SK-MEL-5 (cell line): ENCODE measurements around the gene TMTC2. TPM values are rescaled to one million over a fixed set of nuclear protein-coding genes. Genes with fewer than 3 reads are reported as not detected.

ENCODE experiments used
- DNase-seq: peaks from one replicate; pipeline ENCODE4 v3.0.0-alpha.2; 2016; ENCODE audit warnings: low read depth, low spot score
- in situ Hi-C: cut with HindIII; loops from 2 replicates; pipeline ENCODE4 v1.10.0; 2016; ENCODE audit warnings: low sequenced_read_pairs, high pct_unique_total_duplicates, low pct_unique_long_range_greater_than_20kb
- total RNA-seq: library from RNA; depleted of rRNA; stranded (reverse); fragments of >200 nt; shearing (Covaris generic); gene quantifications from 2 replicates; pipeline ENCODE4 v1.2.3, GENCODE V29; 2014

TMTC2 gene
- total RNA-seq, 1 experiment from 2014 or later: 17.8 TPM

DNA sequence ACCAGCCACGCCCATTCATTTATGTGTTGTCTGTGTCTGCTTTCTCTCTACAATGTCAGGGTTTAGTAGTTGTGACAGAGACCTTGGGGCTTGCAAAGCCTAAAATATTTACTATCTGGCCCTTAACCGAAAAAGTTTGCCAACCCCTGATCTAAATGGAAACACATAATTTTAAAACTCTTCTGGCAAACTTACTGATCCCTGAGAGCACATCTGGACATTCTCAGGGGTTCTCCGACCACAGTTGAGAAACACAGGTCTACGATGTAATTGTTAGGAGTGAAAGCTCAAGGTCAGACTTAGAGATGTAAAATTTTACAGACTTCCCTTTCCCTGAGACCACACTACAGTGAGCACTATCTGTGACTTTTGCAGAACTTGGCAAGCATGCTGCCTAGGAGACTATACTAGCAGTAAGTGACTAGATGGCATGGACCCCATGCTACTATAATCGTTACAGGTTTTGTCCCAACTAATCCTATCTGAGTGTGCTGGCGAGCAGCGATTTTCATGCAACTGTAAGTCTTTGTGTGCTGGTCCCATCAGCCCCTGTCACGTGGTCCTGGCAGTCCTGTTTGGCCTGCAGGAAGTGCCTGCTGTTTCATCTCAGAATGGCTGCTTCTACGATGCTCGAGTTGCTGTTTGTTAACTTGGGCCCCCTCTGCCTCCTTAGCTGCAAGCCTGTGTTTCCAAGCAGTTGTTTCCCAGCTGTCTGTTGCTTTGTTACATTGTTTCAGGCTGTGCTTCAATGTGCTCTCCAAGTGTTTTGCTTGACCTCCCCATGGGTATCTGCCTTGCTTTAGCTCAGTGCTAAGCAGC, 21.6 kb downstream of the TMTC2 start:
- in situ Hi-C loops: no loop called here
- DNase-seq: peak; percentile 45

DNA sequence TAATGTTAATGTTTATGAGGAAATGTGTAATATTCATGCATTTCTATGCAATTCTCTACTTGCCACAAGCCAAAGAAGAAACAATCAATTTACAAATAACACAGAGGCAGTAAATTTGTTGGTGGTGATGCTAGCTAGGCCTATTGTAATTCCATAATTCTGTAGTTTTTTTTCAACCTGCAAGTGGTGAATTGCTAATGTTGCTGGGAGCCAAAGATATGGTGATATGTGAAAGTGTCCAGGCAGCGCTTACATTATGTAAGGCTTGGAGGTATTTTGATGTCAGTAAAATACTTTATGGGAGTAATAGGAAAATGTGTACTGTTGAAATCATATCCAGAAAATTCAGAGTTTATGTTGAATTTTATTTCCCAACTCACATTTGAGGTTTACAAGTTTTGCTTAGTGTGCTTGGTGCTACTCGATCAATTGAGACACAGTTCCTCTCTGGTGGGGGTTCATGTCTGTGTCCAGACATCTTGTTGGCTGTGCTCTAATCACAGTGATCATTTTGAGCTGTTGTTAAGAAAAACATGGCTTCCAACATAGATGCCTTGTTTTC, 23.2 kb downstream of the TMTC2 start:
- DNase-seq: no peak
- in situ Hi-C loops: no loop called here

DNA sequence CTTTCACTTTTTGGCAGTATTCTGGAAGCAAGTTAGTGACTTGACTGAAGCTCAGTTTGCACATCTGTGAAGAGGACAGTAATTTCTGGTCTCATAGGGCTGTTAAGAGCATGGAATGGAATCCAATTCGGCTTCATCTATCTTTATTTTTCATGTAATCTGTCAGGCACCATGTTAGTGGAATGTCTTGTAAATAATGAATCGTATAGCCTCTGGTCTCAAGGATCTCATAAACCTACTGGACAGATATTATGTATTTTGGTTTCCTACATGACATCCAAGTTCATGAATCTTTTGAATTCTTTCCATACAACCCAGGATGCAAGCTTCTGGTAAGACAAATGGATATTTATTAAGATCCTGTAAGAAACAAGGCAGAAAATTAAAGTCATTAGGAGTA, 24.0 kb downstream of the TMTC2 start:
- DNase-seq: no peak
- in situ Hi-C loops: no loop called here

DNA sequence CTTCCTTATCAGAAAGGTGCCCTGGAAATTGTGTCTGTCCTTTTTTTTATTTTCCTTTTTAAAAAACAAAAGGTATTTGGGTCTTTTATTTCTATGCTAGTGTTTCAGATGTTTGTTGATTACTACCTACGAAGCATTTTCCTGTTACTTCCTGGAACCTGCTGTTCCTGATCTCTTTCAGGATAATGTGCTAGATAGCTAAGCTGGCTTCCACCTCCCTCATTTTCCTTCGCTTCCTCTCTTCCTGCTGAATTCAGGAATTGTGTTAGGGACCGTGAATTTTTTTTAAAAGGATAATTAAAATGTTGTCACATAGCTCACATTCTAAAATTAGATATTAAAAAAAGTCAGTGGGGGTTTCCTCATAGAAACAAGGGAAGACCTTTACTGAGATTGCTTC, 27.7 kb downstream of the TMTC2 start:
- no peak for DNase-seq
- in situ Hi-C loops: no loop called here

DNA sequence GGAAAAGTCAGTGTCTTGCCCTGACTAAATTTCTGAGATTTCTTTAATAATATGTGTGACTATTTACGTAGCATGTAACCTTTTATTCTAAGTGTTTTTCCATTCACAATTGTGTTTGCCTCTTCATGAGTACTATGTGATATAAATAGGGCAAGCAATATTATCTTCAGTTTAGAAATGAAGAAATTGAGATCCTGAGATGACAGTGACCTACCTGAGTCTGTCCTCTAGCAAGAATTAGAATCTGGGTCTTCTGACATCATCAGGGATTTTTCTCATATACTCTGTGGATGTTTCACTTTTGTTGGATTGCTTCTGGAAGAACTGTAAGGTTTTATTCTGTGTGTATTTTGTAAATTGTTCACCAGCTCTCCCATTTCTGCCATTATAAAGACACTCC, 35.0 kb downstream of the TMTC2 start:
- in situ Hi-C loops: no loop called here

DNA sequence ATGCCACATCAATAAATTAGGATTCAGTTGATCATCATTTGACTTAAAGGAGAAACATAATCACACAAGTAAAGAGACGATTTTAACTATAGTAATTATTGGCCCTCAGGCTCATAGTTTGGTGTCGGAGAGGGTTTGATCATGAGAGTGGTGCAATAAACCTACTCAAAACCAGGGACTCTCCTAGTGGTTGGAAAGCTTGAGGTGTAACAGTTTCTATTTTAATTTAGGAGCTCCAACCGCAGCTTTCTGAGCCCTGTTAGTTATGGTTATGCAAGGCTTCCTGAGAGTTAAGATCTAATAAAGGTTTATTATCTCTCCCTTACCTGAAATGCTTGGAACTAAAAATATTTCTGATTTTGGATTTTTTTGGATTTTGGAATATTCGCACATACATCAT, 36.4 kb downstream of the TMTC2 start:
- in situ Hi-C loops: no loop called here
- DNase-seq: no peak

More for the DNA sequence above, 35.0 kb downstream of the TMTC2 start:
- no peak for DNase-seq

DNA sequence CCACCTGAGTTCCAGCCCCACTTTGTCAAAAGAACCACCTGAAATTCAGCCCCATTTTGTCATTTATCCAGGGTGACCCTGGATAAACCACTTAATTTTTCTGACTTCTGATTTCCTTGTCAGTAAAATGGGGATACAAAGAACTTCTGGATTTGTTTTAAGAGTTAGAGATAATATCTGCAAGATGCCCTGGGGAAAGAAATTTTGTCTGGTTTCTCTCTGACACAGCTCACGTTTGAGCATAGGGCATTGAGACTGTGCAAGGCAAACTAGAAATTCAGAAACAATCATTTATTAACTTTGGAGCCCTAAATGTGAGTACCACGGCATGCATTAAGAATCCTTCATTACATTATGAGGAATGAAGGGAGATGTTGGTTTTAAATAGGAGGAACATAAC, 37.2 kb downstream of the TMTC2 start:
- no peak for DNase-seq
- in situ Hi-C loops: no loop called here

DNA sequence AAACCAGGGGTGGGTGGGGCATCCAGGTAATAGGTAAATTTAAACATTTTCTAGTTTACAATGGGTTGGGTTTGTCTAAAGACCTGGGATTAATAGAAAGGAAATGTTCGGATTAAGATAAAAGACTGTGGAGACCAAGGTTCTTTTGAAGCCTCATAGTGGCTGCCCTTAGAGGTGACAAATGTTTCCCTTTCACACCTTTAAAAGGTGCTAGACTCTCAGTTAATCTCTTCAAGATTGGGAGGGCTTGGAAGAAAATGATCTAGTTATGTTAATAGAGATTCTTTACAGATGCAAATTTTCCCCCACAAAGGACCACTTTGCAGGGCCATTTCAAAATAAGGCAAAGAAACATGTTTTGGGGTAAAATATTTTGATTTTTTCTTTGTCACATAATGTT, 39.0 kb downstream of the TMTC2 start:
- no peak for DNase-seq
- in situ Hi-C loops: no loop called here

DNA sequence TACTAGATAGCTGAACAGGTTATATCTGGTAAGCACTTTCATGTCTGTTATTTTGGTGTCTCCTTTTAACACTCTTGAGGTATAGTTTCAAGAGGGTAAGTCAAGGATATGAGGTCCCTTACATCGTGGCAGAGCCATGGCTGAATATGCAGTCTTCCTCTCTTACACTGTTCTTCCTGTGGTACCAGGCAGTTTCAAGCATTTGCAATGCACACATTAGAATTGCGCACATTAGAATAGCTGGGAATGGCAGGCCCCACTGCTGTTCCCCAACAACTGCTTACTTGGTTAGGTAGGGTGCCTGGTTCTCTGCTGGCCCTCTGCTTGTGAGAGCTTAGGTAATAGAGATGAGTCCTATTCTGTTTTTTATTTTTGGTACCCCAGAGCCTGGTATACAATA, 41.2 kb downstream of the TMTC2 start:
- in situ Hi-C loops: no loop called here
- no peak for DNase-seq

DNA sequence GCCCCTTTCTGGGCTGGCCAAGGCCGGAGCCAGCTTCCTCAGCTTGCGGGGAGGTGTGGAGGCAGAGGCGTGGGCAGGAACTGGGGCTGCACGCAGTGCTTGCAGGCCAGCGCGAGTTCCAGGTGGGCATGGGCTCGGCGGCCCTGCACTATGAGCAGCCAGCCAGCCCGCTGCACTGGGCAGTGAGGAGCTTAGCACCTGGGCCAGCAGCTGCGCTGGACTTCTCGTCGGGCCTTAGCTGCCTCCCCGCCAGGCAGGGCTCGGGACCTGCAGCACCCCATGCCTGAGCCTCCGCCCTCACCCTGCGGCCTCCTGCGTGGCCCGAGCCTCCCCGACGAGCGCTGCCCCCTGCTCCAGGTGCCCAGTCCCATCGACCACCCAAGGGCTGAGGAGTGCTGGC, 42.0 kb downstream of the TMTC2 start:
- in situ Hi-C loops: no loop called here
- no peak for DNase-seq

DNA sequence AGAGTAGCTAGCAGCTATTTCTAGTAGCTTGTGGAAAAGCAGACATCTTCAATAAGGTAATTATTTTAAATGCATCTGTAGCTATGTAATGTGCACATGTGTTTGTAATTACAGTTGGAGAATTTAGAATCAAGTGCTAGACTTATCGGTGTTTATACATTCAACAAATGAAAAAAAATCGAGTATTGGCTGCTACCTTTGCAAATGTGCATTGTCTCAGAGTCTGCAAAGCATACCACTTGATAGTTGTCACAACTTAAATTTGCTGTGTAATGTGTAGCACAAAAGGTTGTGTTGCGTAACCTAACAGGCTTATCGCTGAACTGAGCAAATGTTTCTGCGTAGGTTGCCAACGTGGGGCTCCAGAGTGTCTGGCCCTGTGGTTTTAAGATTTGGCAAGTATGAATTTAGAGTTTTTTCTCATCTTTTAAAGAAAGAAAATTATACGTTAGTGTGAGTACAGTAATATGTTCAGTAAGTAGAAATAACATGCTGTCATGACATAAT, 44.3 kb downstream of the TMTC2 start:
- DNase-seq: no peak
- in situ Hi-C loops: no loop called here

DNA sequence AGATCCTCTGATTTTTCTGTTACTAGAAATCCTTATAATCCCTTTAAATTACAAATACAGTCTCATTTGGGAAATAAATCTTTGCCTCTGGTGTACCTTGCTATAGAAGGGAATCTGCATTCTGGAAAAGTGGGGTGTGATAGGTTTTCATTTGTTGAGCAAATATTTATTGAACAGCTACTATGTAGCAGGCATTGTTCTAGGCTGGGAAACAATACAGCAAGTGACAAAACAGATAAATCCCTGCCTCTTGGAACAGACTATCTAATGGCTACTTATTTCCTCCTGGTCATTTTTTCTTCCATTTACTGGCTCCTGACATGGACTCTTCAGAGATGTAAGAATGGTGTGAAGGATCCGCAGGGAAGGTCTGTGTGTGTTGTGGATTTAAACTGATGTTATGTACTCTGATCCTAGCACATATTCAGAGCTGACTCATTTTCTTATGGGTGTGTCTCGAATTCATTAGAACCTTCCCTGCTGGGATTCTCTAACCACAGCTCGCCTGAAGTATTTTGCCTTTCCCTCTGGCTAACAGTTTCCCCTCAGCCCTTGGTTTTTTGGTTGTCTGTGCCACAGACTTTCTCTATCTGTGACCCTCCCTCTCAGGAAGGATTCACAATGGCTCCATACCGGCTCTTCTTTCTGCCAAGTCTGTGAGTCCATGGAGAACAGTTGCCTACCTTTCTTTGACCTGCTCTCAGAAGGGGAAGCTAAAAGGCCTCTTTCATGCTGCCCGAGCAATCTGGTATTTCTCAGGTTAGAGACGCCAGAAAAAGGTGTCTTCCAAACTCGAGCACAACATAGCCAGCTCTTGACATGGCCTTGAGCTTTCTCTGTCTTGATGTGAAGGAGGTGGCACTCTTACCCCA, 53.7 kb downstream of the TMTC2 start:
- in situ Hi-C loops: no loop called here
- peak; percentile 34 for DNase-seq

DNA sequence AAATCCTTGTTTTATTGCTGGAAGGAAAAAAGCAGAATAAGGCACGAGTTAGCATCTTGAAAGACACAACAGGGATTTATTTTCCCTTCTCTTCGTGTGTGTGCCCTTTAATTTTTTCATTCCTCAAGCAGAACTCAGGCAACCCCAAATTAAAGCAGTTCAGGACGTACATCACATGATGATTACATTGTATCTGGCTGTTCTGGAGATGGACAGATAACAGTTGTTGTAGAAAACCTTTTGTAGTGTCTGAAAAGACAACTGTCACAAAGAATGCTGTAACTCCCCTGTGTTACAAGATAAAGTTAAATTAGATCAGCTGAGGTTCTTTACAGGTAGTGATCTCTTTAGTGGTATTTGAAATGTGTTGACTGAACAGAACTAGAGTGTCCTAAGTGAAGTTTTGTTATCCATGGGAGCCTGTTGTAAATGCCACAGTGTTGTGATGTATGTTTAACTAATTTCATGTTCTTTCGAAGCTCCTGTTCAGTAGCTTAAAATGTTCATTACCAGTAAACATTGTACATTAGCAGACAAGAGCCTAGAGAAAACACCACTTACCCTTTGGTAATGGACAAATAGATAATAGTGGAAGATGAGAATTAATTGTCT, 58.5 kb downstream of the TMTC2 start:
- in situ Hi-C loops: no loop called here
- no peak for DNase-seq

DNA sequence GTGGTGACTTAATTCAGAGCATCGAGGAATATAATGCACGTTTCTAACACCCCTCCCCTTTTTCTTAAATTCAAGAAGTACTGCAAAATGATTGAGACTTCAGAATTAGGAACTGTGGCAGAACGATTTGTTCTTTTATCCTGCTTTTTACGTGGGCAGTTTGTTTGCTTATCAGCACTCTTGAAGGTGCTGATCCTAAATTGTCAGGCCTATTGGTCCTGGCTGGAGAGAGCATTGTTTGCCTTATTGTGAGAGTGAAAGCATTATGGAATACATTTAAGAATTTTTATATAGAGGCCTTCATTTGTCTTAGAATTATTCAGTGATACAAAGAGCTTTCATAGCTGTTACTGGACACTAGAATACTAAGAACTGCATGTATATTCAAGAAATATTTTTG, 59.1 kb downstream of the TMTC2 start:
- in situ Hi-C loops: no loop called here
- no peak for DNase-seq

DNA sequence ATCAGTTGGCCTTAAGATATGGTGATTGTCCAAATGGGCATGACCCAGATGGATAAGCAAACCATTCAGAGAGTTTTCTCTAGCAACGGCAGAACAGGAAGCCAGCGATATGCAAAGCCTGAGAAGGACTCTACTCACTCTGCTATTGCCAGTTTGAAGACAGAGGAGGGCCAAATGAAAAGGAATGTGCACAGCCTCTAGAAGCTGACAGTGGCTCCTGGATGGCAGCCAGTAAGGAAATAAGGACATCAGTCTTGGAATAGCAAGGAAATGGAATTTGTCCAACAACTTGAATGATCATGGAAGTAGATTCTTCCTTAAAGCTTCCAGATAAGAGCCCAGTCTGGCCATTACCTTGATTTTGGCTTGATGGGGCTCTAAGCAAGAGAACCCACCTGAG, 60.0 kb downstream of the TMTC2 start:
- peak; percentile 25 for DNase-seq
- in situ Hi-C loops: no loop called here

DNA sequence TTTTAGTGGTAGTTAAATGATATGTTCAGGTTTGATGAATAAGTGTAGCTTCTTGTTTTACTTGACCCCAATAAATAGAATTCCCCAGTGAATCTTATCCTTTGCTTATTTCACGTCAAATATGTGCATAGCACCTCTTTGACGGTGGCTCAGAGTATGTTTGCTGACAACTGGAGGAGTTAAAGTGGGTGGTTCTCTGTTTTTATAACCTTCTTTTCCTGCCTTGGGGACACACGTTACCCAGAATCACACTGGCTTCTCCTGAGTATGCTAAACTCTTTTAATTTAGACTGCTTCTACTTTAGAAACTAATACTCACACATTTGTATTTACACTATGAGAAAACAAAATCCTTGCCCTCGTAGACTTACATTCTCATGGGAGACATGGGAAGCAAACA, 62.3 kb downstream of the TMTC2 start:
- DNase-seq: no peak
- in situ Hi-C loops: no loop called here

DNA sequence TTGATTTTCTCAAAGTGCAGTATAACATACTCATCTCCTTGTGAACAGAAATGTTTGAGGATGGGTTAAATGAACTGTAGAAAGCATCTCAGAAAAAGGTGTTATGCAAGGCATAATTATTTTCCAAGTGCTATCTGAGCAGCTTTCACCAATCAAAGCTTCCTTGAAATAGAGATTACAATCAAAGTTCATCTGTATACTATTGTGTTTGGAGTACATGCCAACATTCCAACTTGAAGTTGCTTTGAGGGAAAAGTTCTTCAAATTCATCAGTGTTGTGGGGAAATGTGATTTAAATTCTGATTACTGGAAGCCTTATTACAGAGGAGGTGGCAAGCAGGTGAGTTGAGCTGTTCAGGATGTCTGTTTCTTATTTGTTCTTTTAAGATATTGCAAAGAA, 68.2 kb downstream of the TMTC2 start:
- in situ Hi-C loops: no loop called here
- no peak for DNase-seq

DNA sequence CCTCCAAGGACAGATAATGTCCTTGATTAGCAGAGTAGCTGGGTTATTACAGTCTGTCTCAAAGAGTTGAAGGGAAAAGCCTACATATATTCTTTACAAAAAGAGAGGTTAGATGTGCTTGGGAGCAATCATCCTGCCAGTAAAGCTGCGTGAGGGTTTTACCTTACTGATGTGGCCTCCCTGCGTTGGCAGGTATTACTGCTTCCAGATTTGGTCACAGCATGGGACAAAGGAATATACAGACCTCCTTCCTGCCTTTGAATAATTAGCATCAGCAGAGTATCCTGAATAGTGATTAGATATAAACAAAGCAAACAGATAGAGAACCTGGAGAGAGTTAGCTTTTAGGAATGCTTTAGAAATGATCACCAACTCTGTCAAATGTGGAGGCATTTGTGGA, 69.6 kb downstream of the TMTC2 start:
- in situ Hi-C loops: no loop called here
- DNase-seq: no peak
